Uterus (tissue), 4 donors: ENCODE data around the gene KCNC1. TPM values are rescaled to one million over a fixed set of nuclear protein-coding genes. Genes with fewer than 3 reads are reported as not detected.

ENCODE experiments used
- DNase-seq, 2 donors: peaks; one replicate each; pipeline ENCODE4 v3.0.0-alpha.2; 2019 to 2020
- H3K27ac ChIP-seq, 2 donors: fragments of 200-600 bp; sonication (generic); 1 replicate in 1 of 2; 2 replicates in 1 of 2; pipeline ENCODE4 v1.5.1; 2016 to 2018
- H3K27me3 ChIP-seq, 2 donors: fragments of 200-600 bp; sonication (generic); one replicate each; pipeline ENCODE4 v1.5.1; 2018 to 2019; ENCODE audit warnings: control low read depth in 1 of 2
- H3K36me3 ChIP-seq, 2 donors: fragments of 200-600 bp; sonication (generic); one replicate each; pipeline ENCODE4 v1.5.1; 2019; ENCODE audit warnings: control low read depth in 1 of 2
- H3K4me1 ChIP-seq, 2 donors: fragments of 200-600 bp; sonication (generic); one replicate each; pipeline ENCODE4 v1.5.1; 2018 to 2019; ENCODE audit warnings: control low read depth in 1 of 2
- H3K4me3 ChIP-seq, 2 donors: fragments of 200-600 bp; sonication (generic); 1 replicate in 1 of 2; 2 replicates in 1 of 2; pipeline ENCODE4 v1.5.1; 2018 to 2019; ENCODE audit warnings: mild to moderate bottlenecking in 1 of 2
- H3K9me3 ChIP-seq, 2 donors: fragments of 200-600 bp; sonication (generic); one replicate each; pipeline ENCODE4 v1.5.1; 2019; ENCODE audit warnings: control low read depth in 1 of 2
- CTCF ChIP-seq, 4 experiments: fragments of 200-600 bp in 2 of 4; fragments of 450-650 bp in 2 of 4; sonication (generic) in 2 of 4; IDR thresholded peaks; one replicate each; pipeline ENCODE4 v1.5.1; 2016 to 2019; ENCODE audit warnings: antibody characterized with exemption in 4 of 4, mild to moderate bottlenecking in 2 of 4, moderate library complexity in 1 of 4
- POLR2A ChIP-seq, 2 donors: fragments of 450-650 bp; IDR thresholded peaks; one replicate each; pipeline ENCODE4 v1.6.1; 2016; ENCODE audit warnings: antibody characterized with exemption in 2 of 2, mild to moderate bottlenecking in 1 of 2, moderate library complexity in 1 of 2
- intact Hi-C: fragments of 100-400 bp; cut with DNase I; formaldehyde crosslinking; loops from one replicate; pipeline ENCODE4 v1.15.1; 2023; ENCODE audit warnings: low total_unique reads
- total RNA-seq, 4 donors: library from RNA; depleted of rRNA in 3 of 4; stranded (reverse); fragments of >200 nt in 3 of 4; gene quantifications; one replicate each; pipeline versions ENCODE4 v1.1.0 to v1.2.4, GENCODE V29; 2014 to 2023
- donor health status: DM: yes; HTN: yes; CAD: no.

KCNC1 gene
- total RNA-seq, 4 donors from 2014 or later = 0.41 TPM; not detected in 3

DNA sequence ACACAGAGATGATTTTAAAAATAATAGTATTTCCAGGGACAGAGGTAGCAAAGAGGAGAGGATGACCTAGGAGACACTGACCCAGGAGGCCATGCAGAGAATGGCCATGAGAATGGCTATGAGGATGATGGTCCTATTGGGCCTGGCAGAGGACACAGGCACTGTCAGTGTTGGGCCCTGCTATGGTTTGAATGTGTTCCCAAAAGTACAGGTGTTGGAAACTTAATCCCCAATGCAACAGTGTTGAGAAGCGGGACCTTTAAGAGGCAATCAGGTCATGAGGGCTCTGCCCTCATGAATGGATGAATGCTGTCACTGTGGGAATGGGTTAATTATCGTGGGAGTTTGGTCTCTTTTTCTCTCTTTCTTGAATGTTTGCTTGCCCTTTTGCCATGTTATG, 61.6 kb downstream of the KCNC1 start:
- no peak overlapping the region for H3K27ac ChIP-seq
- TF ChIP-seq CTCF (IDR thresholded peaks at IDR 0.05) (no peak), POLR2A (IDR thresholded peaks at IDR 0.05) (no peak)
- H3K27me3 ChIP-seq = no peaks in the 10 kb centered on the region
- intact Hi-C loops = no loop called here
- H3K36me3 ChIP-seq = no peaks in the 10 kb centered on the region
- H3K9me3 ChIP-seq = no peaks in the 10 kb centered on the region
- DNase-seq = no peak
- H3K4me1 ChIP-seq = no peaks in the 10 kb centered on the region
- H3K4me3 ChIP-seq = no peak overlapping the region

GRCh38 chr11:17798253-17798652, 63.7 kb downstream of the KCNC1 start:
- H3K4me3 ChIP-seq = no peak overlapping the region
- no peaks in the 10 kb centered on the region for H3K4me1 ChIP-seq
- DNase-seq = no peak
- TF ChIP-seq POLR2A (IDR thresholded peaks at IDR 0.05) (no peak), CTCF (IDR thresholded peaks at IDR 0.05) (no peak)
- intact Hi-C loops = no loop called here
- H3K9me3 ChIP-seq = no peaks in the 10 kb centered on the region
- H3K27ac ChIP-seq = no peak overlapping the region
- no peaks in the 10 kb centered on the region for H3K36me3 ChIP-seq
- H3K27me3 ChIP-seq = no peaks in the 10 kb centered on the region

GRCh38 chr11:17798716-17799115, 64.1 kb downstream of the KCNC1 start:
- Histone ChIP-seq H3K9me3 (no peaks in the 10 kb centered on the region), H3K4me1 (no peaks in the 10 kb centered on the region), H3K36me3 (no peaks in the 10 kb centered on the region), H3K27ac (no peak overlapping the region), H3K27me3 (no peaks in the 10 kb centered on the region), H3K4me3 (no peak overlapping the region)
- no peak for TF ChIP-seq POLR2A (IDR thresholded peaks at IDR 0.05)
- TF ChIP-seq CTCF (IDR thresholded peaks at IDR 0.05) = no peak
- DNase-seq = no peak
- intact Hi-C loops = no loop called here

- intact Hi-C loops = no loop called here
- no peaks in the 10 kb centered on the region for H3K4me1 ChIP-seq
- no peaks in the 10 kb centered on the region for H3K27me3 ChIP-seq
- H3K36me3 ChIP-seq = no peaks in the 10 kb centered on the region
- H3K27ac ChIP-seq = no peak overlapping the region
- no peak for DNase-seq
- H3K9me3 ChIP-seq = no peaks in the 10 kb centered on the region
- H3K4me3 ChIP-seq = no peak overlapping the region
- TF ChIP-seq POLR2A (IDR thresholded peaks at IDR 0.05) (no peak), CTCF (IDR thresholded peaks at IDR 0.05) (no peak)
Observed at GRCh38 chr11:17799147-17799546, 64.6 kb downstream of the KCNC1 start.

DNA sequence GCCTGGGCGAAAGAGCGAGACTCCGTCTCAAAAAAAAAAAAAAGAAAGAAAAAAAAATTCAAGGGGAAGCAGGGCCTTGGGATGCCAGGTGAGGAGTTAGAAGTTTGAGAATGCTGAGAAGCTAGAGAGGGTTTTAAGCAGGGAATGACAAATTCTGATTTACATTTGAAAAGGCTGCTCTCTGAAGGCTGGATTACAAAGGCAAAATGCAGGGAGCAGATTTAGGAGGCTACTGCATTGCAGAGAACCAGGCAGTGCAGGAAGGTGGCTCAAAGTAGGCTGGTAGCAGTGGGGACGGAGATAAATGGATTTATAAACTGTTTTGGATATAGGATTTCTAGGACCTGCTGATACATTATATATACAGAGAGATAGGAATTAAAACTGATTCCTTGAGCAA, 66.6 kb downstream of the KCNC1 start:
- Histone ChIP-seq H3K4me1 (no peaks in the 10 kb centered on the region), H3K27ac (no peak overlapping the region), H3K36me3 (no peaks in the 10 kb centered on the region), H3K27me3 (no peaks in the 10 kb centered on the region), H3K4me3 (no peak overlapping the region), H3K9me3 (no peaks in the 10 kb centered on the region)
- no peak for TF ChIP-seq CTCF (IDR thresholded peaks at IDR 0.05)
- TF ChIP-seq POLR2A (IDR thresholded peaks at IDR 0.05) = no peak
- no peak for DNase-seq
- intact Hi-C loops = no loop called here
